Measurements from ENCODE around the gene FUCA1. TPM values are rescaled to one million over a fixed set of nuclear protein-coding genes. Genes with fewer than 3 reads are reported as not detected.

The FUCA1 gene
- total RNA-seq, 1 donor from 2014 or later: 11.4 TPM

- intact Hi-C loops (cut with micrococcal nuclease): no loop called here
- no peak for DNase-seq
- H3K36me3 ChIP-seq: no peaks in the 10 kb centered on the region
These were observed 42.1 kb downstream of the FUCA1 start for GRCh38 chr1:23825762-23826522.

GRCh38 chr1:23825076-23825761, 42.9 kb downstream of the FUCA1 start, which contains the start of gene HMGCL:
Gene HMGCL, minus strand, starts transcription at chr1:23825429. Its CDS starts 14 bp downstream, at chr1:23825415.
- DNase-seq: peak; percentile 92
- intact Hi-C loops (cut with micrococcal nuclease): no loop called here
- H3K9me3 ChIP-seq (replicated peaks): no peaks in the 10 kb centered on the region
- peak within 1 kb of the TSS; percentile 97 for H3K27ac ChIP-seq (replicated peaks)
- peaks cover 1% of the 10 kb centered on the region for H3K36me3 ChIP-seq
- TF ChIP-seq, protein P1, sequence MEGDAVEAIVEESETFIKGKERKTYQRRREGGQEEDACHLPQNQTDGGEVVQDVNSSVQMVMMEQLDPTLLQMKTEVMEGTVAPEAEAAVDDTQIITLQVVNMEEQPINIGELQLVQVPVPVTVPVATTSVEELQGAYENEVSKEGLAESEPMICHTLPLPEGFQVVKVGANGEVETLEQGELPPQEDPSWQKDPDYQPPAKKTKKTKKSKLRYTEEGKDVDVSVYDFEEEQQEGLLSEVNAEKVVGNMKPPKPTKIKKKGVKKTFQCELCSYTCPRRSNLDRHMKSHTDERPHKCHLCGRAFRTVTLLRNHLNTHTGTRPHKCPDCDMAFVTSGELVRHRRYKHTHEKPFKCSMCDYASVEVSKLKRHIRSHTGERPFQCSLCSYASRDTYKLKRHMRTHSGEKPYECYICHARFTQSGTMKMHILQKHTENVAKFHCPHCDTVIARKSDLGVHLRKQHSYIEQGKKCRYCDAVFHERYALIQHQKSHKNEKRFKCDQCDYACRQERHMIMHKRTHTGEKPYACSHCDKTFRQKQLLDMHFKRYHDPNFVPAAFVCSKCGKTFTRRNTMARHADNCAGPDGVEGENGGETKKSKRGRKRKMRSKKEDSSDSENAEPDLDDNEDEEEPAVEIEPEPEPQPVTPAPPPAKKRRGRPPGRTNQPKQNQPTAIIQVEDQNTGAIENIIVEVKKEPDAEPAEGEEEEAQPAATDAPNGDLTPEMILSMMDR (IDR thresholded peaks at IDR 0.05; ENCODE audit: borderline replicate concordance): no peak
- H3K27me3 ChIP-seq (ENCODE audit: low read depth): no peaks in the 10 kb centered on the region
- peaks cover 25% of the 10 kb centered on the region for H3K4me1 ChIP-seq
- peak within 1 kb of the TSS; percentile 100 for H3K4me3 ChIP-seq

More at GRCh38 chr1:23825762-23826522, 42.1 kb downstream of the FUCA1 start:
- Histone ChIP-seq H3K4me1 (peaks cover 25% of the 10 kb centered on the region), H3K4me3 (peak overlapping the region; percentile 100), H3K9me3 (replicated peaks) (no peaks in the 10 kb centered on the region), H3K27me3 (ENCODE audit: low read depth) (no peaks in the 10 kb centered on the region), H3K27ac (replicated peaks) (peak overlapping the region; percentile 97)
- TF ChIP-seq, protein P1 (IDR thresholded peaks at IDR 0.05; ENCODE audit: borderline replicate concordance): no peak

- no peaks in the 10 kb centered on the region for H3K9me3 ChIP-seq (replicated peaks)
- peaks cover 7% of the 10 kb centered on the region for H3K36me3 ChIP-seq
- H3K4me1 ChIP-seq: peaks cover 25% of the 10 kb centered on the region
- no peaks in the 10 kb centered on the region for H3K27me3 ChIP-seq (ENCODE audit: low read depth)
- intact Hi-C loops (cut with micrococcal nuclease): no loop called here
- TF ChIP-seq, protein P1 (IDR thresholded peaks at IDR 0.05; ENCODE audit: borderline replicate concordance): no peak
- H3K4me3 ChIP-seq: peak overlapping the region; percentile 100
- no peak for DNase-seq
- H3K27ac ChIP-seq (replicated peaks): peak overlapping the region; percentile 97
These were observed 43.4 kb downstream of the FUCA1 start for GRCh38 chr1:23824711-23825075.

- H3K27ac ChIP-seq (replicated peaks): no peak overlapping the region
- peaks cover 25% of the 10 kb centered on the region for H3K4me1 ChIP-seq
- H3K36me3 ChIP-seq: peaks cover 14% of the 10 kb centered on the region
- DNase-seq: no peak
- TF ChIP-seq, protein P1 (IDR thresholded peaks at IDR 0.05; ENCODE audit: borderline replicate concordance): no peak
- H3K27me3 ChIP-seq (ENCODE audit: low read depth): no peaks in the 10 kb centered on the region
- no peaks in the 10 kb centered on the region for H3K9me3 ChIP-seq (replicated peaks)
- intact Hi-C loops (cut with micrococcal nuclease): no loop called here
- no peak overlapping the region for H3K4me3 ChIP-seq
These were observed 44.3 kb downstream of the FUCA1 start for GRCh38 chr1:23823767-23824166.

- Histone ChIP-seq H3K4me1 (no peaks in the 10 kb centered on the region), H3K27ac (replicated peaks) (no peak overlapping the region), H3K27me3 (ENCODE audit: low read depth) (no peaks in the 10 kb centered on the region), H3K4me3 (no peak overlapping the region), H3K36me3 (peaks cover 74% of the 10 kb centered on the region), H3K9me3 (replicated peaks) (no peaks in the 10 kb centered on the region)
- no peak for DNase-seq
- intact Hi-C loops (cut with micrococcal nuclease): no loop called here
- TF ChIP-seq, protein P1 (IDR thresholded peaks at IDR 0.05; ENCODE audit: borderline replicate concordance): no peak
These were observed 50.5 kb downstream of the FUCA1 start for GRCh38 chr1:23817633-23818032.
